Loucy (cell line): ENCODE measurements around the gene GPC5.

ENCODE experiments used
- EZH2phosphoT487 ChIP-seq: fragments of 200-600 bp; IDR thresholded peaks from 2 replicates; pipeline ENCODE4 v1.6.1; 2018; ENCODE audit warnings: antibody characterized with exemption, mild to moderate bottlenecking, moderate library complexity, borderline replicate concordance
- TF ChIP-seq, protein P1 (sequence below): fragments of 200-600 bp; sonication (generic); conservative IDR thresholded peaks from 2 replicates; pipeline ENCODE4 v1.5.1; 2014; ENCODE audit warnings: mild to moderate bottlenecking, antibody characterized with exemption, low read length

DNA sequence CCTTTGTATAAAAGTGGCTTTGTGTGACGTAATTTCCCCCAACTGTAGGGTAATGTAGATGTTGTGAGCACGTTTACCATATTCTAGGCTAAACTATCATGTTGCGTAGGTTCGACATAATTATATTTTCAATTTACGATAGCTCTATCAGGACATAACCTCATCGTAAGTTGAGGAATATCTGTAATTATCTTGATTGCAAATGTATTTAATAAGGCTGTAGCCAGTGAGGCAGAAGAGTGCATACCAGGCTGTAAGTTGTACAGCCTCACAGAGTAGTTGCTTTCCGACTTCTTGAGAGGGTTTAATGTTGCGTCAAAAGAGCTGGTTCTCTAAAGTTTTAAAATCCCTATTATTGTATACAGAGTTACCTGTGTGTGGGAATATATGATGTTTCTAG is 988.8 kb downstream of the GPC5 start:
- TF ChIP-seq, protein P1, sequence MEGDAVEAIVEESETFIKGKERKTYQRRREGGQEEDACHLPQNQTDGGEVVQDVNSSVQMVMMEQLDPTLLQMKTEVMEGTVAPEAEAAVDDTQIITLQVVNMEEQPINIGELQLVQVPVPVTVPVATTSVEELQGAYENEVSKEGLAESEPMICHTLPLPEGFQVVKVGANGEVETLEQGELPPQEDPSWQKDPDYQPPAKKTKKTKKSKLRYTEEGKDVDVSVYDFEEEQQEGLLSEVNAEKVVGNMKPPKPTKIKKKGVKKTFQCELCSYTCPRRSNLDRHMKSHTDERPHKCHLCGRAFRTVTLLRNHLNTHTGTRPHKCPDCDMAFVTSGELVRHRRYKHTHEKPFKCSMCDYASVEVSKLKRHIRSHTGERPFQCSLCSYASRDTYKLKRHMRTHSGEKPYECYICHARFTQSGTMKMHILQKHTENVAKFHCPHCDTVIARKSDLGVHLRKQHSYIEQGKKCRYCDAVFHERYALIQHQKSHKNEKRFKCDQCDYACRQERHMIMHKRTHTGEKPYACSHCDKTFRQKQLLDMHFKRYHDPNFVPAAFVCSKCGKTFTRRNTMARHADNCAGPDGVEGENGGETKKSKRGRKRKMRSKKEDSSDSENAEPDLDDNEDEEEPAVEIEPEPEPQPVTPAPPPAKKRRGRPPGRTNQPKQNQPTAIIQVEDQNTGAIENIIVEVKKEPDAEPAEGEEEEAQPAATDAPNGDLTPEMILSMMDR, result no peak
- TF ChIP-seq EZH2phosphoT487, result no peak
